Measurements from ENCODE around the gene FAM13A.

DNA sequence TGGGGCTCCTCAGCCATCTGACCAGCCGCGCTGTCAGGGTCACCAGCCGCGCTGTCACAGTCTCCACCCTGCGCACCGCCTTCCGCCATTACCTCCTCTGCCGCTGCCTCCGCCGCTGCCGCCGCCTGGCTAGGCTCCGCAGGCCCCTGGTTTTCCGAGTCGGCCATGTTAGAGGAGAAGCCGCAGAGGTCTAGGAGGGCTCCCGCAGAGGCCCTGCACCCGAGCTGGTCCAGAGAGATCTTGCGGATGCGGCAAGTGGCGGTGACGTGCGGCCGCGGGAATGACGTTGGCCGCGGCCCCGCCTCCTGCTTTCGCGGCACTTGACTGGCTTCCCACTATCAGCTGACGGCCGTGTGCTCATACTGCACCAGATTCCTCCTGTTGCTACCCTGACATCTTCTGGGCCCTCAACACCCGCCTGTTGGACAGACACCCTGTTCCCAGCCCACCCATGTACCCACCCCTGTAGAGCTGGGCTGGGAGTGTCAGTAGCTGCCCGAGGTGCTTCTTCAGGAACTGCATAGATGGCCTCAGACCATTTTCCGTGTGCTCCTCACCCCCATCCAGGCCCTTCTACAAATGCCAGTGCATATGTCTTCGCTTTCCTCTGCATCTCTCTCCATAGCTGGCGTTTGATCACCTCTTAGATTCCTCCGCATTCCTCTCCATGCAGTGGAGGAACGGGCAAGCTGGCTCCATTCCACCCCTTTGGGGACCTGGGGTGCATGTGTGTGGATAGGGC, 359.2 kb downstream of the FAM13A start, which contains the start of gene NAP1L5:
- TF ChIP-seq CTCF (IDR thresholded peaks at IDR 0.05): no peak
- no peak for TF ChIP-seq POLR2A (IDR thresholded peaks at IDR 0.05)
